Activated naive CD4-positive, alpha-beta T cell treated with anti-CD3 and anti-CD28 coated beads, Interleukin-2, amount 50 U/mL, for 24 hours (primary cell): ENCODE measurements around the gene POLR1B.

ENCODE experiments used
- H3K27ac Mint-ChIP-seq: one replicate; pipeline ENCODE4 v1.8.0; 2021; ENCODE audit warnings: mild to moderate bottlenecking, mixed read lengths
- H3K27me3 Mint-ChIP-seq: one replicate; pipeline ENCODE4 v1.8.0; 2021; ENCODE audit warnings: mixed read lengths
- H3K36me3 Mint-ChIP-seq: one replicate; pipeline ENCODE4 v1.8.0; 2021; ENCODE audit warnings: mixed read lengths
- H3K4me1 Mint-ChIP-seq: one replicate; pipeline ENCODE4 v1.8.0; 2021; ENCODE audit warnings: mixed read lengths
- H3K4me3 Mint-ChIP-seq: one replicate; pipeline ENCODE4 v1.8.0; 2021; ENCODE audit warnings: mild to moderate bottlenecking, mixed read lengths
- H3K9me3 Mint-ChIP-seq: one replicate; pipeline ENCODE4 v1.8.0; 2021; ENCODE audit warnings: mixed read lengths

The POLR1B gene

DNA sequence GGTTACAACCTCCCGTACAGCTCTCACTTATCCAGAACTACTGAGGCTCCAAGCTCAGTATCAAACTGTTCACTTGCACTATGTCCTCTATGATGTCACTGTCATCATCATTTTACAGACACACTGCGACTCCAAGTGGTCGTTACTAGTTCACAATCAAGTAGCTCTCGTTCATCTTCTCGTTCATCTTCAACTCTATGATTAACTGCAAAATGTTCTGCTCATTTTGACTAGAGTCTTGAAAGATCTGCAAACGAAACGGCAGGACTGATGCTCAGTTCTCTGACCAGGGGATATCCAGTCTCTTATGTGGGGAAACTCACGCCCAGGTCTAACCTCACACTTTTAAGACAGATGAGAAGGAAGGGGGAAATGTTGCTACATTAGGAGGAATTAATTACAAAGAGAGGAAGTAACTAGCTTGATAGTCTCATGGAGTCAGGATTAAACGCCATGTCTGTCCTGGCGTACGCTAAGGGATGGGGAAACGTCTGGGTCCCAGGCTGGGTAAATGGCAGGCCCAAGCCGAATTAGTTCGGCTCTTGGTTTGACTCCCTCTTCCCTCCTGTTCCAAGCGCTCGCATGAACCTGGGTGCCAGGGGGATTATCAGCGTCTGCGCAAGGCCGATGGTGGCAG lies 41.4 kb downstream of the POLR1B start:
- Mint-ChIP-seq H3K27me3 (no peaks in the 10 kb centered on the region), H3K9me3 (no peaks in the 10 kb centered on the region), H3K36me3 (peaks cover 10% of the 10 kb centered on the region), H3K4me3 (peak overlapping the region; percentile 96), H3K27ac (peak overlapping the region; percentile 96), H3K4me1 (peaks cover 35% of the 10 kb centered on the region)

DNA sequence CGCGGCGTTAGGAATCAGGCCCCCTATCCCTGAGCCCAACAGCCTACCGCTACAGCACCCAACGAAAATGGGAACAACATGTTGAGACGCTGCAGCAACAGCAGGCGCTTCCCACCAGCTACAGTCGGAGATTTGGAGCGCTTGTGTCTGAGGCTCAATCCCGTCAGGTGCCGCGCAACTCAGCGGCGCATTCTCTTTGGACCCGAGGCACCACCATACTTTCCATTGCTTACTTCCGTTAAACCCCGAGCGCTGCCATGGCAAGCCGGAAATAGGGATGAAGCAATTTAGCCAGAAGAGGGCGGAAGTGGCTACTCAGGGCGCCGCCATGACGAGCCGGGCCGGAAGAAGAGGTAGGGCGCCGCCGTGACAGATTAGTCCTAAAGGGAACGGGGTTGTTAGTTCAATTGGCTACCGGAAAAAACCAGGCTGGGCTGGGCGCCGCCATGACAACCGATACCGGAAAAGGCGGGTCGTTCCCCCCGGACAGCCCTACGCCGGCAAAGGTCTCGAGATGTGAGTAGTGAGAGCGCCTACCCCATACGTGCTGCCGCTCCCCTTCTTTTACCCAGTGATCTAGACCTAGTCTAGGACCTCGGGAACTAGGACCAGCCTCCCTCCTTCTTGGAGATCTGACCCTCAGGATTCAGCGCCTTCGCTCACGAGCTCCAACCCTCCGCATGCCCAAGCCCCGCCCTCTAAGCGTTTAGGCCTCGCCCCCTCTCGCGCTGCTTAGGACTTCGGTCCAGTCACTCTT lies 42.0 kb downstream of the POLR1B start, which contains the start of gene CHCHD5:
Gene CHCHD5, plus strand, starts transcription at position 476 of the 757 bp plus-strand sequence. Its CDS starts 39 bp downstream, at position 515.
- Mint-ChIP-seq H3K4me3 (peak within 1 kb of the TSS; percentile 96), H3K27ac (peak within 1 kb of the TSS; percentile 96), H3K36me3 (peaks cover 10% of the 10 kb centered on the region), H3K4me1 (peaks cover 35% of the 10 kb centered on the region), H3K9me3 (no peaks in the 10 kb centered on the region), H3K27me3 (no peaks in the 10 kb centered on the region)

DNA sequence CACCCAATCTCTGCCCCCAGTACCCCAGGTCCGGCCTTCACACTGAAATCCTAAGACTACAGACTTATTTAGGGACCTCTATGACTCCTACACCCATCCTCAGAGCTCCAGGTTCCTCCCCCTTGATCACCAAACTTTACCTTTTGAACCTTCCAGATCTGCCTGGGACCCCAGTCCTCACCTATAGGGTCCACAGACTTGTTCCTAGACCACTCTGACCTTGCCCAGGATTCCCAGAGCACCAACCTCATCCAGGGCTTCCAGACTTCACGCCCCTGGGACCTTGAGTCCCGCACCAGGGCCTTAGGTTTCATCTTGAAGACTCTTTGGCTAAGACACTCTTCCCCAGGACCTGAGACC lies 42.6 kb downstream of the POLR1B start:
- Mint-ChIP-seq H3K4me1 (peaks cover 35% of the 10 kb centered on the region), H3K9me3 (no peaks in the 10 kb centered on the region), H3K4me3 (peak overlapping the region; percentile 96), H3K36me3 (peaks cover 10% of the 10 kb centered on the region), H3K27me3 (no peaks in the 10 kb centered on the region), H3K27ac (peak overlapping the region; percentile 96)

DNA sequence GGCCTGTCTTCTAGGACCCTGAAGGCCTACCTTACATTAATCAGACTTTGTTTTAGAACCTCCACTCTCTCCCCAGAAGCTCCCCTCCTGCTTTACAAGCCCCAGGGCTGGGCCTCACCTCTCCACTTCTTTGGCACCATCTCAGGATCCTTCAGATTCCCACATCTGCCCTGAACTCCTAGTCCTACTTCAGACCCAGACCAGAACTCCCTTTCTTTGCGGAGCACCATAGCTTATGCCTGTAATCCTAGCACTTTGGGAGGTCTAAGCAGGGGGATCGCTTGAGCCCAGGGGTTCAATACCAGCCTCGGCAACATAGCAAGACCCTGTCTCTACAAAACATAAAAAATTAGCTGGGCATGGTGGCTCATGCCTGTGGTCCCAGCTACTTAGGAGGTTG lies 43.1 kb downstream of the POLR1B start:
- peaks cover 12% of the 10 kb centered on the region for H3K36me3 Mint-ChIP-seq
- no peaks in the 10 kb centered on the region for H3K9me3 Mint-ChIP-seq
- peak overlapping the region; percentile 96 for H3K4me3 Mint-ChIP-seq
- H3K4me1 Mint-ChIP-seq: peaks cover 35% of the 10 kb centered on the region
- H3K27me3 Mint-ChIP-seq: no peaks in the 10 kb centered on the region
- peak overlapping the region; percentile 96 for H3K27ac Mint-ChIP-seq

DNA sequence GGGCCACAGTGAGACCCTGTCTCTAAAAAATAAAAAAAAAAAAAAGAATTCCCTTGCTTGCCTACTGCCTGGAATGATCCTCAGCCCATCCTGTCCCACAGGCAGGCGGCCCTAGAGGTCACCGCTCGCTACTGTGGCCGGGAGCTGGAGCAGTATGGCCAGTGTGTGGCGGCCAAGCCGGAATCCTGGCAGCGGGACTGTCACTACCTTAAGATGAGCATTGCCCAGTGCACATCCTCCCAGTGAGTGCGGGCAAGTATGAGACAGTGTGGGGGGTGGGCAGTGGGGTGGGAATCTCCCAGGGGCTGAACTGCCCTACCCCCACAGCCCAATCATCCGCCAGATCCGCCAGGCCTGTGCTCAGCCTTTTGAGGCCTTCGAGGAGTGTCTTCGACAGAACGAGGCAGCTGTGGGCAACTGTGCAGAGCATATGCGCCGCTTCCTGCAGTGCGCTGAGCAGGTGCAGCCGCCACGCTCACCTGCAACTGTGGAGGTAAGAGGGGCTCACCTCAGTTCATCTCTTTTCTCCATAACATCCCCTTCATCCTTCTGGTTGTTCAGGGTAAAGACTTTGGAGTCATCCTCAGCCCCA lies 43.7 kb downstream of the POLR1B start:
- Mint-ChIP-seq H3K27me3 (no peaks in the 10 kb centered on the region), H3K4me3 (peak overlapping the region; percentile 96), H3K4me1 (peaks cover 35% of the 10 kb centered on the region), H3K9me3 (no peaks in the 10 kb centered on the region), H3K36me3 (peaks cover 12% of the 10 kb centered on the region), H3K27ac (no peak overlapping the region)

DNA sequence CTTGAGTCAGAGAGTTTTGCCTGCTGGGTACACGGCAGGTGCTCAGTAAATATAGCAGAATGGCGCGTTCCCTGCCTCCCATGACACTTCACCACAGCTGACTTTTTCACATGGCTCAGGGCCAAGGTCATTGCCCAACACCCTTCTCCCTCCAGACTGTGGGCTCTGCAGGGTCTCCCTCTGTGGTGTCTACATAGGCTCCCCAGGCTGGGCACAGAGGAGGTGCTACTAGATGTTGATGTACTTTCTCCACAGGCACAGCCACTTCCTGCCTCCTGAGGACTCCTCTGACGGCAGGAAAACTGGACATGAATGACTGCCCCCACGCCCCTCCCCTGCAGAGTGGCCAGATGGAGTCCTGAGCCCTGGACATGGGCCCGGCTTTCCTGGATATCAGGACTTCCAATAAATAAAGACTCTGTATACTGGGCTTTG lies 46.4 kb downstream of the POLR1B start:
- H3K27ac Mint-ChIP-seq: no peak overlapping the region
- H3K4me3 Mint-ChIP-seq: peak overlapping the region; percentile 5
- peaks cover 13% of the 10 kb centered on the region for H3K36me3 Mint-ChIP-seq
- H3K4me1 Mint-ChIP-seq: peaks cover 25% of the 10 kb centered on the region
- no peaks in the 10 kb centered on the region for H3K27me3 Mint-ChIP-seq
- no peaks in the 10 kb centered on the region for H3K9me3 Mint-ChIP-seq

DNA sequence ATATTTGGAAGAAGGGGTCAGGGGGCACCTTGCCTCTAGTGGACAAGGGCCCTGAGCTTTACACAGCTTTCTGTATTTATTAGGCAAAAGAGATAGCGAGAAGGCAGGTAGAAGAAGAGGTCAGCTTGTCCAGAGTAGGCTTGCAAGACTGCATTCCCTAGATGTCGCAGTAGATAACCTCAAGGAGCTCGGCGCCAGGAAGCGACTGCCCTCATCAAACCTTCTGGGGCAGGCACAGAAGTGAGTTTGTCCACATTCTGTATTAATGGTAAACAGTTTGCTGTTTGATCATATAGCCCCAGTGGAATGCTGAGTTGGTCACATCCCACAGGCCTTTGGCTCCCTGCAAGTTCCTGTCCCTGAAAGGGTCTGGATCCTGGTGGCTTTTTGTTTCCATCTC lies 49.1 kb downstream of the POLR1B start:
- H3K4me3 Mint-ChIP-seq: no peak overlapping the region
- no peaks in the 10 kb centered on the region for H3K27me3 Mint-ChIP-seq
- H3K9me3 Mint-ChIP-seq: no peaks in the 10 kb centered on the region
- peaks cover 14% of the 10 kb centered on the region for H3K36me3 Mint-ChIP-seq
- H3K27ac Mint-ChIP-seq: peak overlapping the region; percentile 85
- peaks cover 5% of the 10 kb centered on the region for H3K4me1 Mint-ChIP-seq

DNA sequence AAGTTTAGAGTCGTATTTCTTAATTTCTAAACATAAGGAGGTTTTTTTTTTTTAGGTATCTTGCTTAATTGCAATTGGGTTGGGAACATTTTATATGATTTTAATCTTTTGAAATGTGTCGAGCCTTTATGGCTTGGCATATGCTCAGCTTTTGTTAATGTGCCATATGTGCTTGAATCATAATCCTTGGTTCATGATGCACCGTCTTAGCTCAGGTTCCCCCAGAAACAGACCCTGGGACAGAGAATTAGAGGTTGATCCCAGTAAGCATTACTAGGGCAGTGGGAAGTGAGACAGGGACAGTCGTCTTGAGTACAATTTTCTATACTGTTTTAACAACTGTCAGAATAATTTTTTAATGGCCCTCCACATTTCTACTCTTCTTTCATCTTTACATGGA lies 51.5 kb downstream of the POLR1B start:
- Mint-ChIP-seq H3K27ac (no peak overlapping the region), H3K4me3 (no peak overlapping the region), H3K36me3 (peaks cover 7% of the 10 kb centered on the region)

DNA sequence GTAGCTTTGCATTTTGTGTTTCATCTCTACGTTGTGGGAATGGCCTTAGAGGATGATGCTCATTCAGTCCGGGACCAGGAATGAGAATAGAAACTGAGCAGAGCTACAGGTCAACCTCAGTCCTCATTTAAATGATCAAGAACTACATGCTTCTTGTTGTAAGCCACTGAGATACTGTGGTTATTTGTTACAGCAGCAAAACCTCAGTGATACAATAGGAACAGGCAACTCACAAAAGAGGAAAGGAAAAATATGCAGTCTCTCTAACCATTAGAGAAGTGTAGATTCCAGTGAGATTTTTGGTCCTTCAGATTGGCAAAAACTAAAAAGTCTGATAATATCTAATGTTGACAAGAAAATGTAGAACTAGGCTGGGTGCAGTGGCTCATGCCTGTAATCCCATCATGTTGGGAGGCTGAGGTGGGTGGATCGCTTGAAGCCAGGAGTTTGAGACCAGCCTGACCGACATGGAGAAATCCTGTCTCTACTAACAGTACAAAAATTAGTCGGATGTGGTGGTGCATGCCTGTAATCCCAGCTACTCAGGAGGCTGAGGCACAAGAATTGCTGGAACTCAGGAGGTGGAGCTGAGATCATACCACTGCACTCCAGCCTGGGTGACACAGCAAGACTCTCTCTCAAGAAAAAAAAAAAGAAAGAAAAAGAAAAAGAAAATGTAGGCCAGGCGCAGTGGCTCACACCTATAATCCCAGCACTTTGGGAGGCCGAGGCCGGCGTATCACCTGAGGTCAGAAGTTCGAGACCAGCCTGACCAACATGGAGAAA lies 55.5 kb downstream of the POLR1B start:
- Mint-ChIP-seq H3K4me3 (no peak overlapping the region), H3K9me3 (no peaks in the 10 kb centered on the region)

More for the DNA sequence above, 51.5 kb downstream of the POLR1B start:
- Mint-ChIP-seq H3K4me1 (no peaks in the 10 kb centered on the region), H3K27me3 (no peaks in the 10 kb centered on the region), H3K9me3 (no peaks in the 10 kb centered on the region)

DNA sequence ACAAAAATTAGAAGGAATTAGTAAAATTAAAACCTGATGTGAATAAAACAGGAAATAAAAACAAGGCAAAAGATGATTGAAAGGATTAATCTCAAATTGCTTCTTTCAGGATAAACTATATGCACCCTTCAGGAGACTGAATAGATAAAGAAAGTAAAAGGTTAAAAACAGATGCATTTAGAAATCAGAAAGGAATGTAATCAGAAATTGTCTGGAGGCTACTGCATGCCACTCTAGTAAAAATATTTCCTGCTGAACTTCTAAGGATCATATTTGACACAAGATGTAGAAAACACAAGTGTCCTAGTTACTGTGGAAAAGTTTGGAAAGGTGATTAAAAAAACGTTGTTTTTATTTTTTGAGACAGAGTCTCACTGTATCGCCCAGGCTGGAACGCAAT lies 58.4 kb downstream of the POLR1B start:
- H3K4me3 Mint-ChIP-seq: no peak overlapping the region
- H3K4me1 Mint-ChIP-seq: peaks cover 5% of the 10 kb centered on the region
- no peaks in the 10 kb centered on the region for H3K36me3 Mint-ChIP-seq
- H3K9me3 Mint-ChIP-seq: no peaks in the 10 kb centered on the region
- no peaks in the 10 kb centered on the region for H3K27me3 Mint-ChIP-seq
- H3K27ac Mint-ChIP-seq: no peak overlapping the region

More for the DNA sequence above, 55.5 kb downstream of the POLR1B start:
- Mint-ChIP-seq H3K27ac (no peak overlapping the region), H3K36me3 (peaks cover 4% of the 10 kb centered on the region), H3K27me3 (no peaks in the 10 kb centered on the region), H3K4me1 (peaks cover 5% of the 10 kb centered on the region)

DNA sequence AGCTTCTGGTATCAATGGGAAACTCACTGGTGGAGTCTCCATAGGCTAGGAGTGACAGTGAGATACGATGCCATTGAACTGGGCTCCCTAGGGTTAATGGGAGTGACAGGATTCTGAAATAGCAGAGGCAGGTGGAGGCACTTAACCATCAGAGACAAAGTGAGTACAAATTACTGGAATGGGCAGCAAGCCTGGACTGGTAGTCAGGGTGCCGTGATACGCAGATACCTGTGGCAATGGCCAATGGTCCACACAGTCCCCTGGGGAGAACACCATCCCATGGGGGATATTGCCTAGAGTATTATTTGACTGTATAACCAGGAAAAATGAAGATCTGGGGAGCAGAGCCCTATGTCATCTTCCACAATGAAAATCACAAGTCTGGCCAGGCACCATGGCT lies 59.5 kb downstream of the POLR1B start:
- Mint-ChIP-seq H3K36me3 (no peaks in the 10 kb centered on the region), H3K4me3 (no peak overlapping the region), H3K4me1 (peaks cover 5% of the 10 kb centered on the region), H3K27me3 (no peaks in the 10 kb centered on the region), H3K9me3 (no peaks in the 10 kb centered on the region), H3K27ac (no peak overlapping the region)

DNA sequence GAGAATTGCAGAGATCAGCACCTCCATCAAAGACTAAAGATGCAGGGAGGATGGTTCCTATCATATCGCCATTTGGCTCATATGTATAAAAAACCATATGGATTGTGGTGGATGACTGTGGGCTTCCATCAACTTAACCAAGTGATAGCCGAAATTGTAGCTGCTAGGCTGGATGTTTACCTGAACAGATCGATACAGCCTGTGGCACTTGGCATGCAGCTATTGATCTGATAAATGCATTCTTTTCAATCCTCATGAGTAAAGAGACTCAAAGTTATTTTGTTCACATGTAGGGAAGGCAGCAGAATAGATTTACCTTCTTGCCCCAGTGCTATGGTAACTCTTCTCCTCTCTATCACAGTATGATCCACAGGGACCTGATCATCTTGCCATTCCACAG lies 60.7 kb downstream of the POLR1B start:
- H3K4me1 Mint-ChIP-seq: peaks cover 5% of the 10 kb centered on the region
- no peaks in the 10 kb centered on the region for H3K27me3 Mint-ChIP-seq
- H3K4me3 Mint-ChIP-seq: no peak overlapping the region
- H3K36me3 Mint-ChIP-seq: no peaks in the 10 kb centered on the region
- H3K9me3 Mint-ChIP-seq: no peaks in the 10 kb centered on the region
- H3K27ac Mint-ChIP-seq: no peak overlapping the region

DNA sequence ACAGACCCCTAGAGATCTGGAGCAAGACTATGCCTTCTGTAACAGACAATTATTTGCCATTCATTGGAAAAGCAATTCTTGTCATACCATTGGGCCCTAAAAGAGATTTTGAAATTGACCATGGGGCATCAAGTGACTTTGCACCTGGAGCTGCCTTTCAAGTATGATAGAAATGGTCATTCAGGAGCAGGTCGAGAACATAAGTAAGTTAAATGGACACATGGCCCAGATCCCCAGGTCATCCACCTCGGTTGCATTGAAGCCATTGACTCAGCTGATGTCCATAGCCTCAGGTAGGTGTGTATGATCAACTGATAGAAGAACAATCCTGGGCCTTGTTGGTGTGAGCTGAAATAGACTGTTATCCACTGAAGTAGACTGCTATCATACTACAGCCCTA lies 61.5 kb downstream of the POLR1B start:
- Mint-ChIP-seq H3K27me3 (no peaks in the 10 kb centered on the region), H3K4me1 (peaks cover 5% of the 10 kb centered on the region), H3K27ac (no peak overlapping the region), H3K9me3 (no peaks in the 10 kb centered on the region), H3K4me3 (no peak overlapping the region), H3K36me3 (no peaks in the 10 kb centered on the region)

DNA sequence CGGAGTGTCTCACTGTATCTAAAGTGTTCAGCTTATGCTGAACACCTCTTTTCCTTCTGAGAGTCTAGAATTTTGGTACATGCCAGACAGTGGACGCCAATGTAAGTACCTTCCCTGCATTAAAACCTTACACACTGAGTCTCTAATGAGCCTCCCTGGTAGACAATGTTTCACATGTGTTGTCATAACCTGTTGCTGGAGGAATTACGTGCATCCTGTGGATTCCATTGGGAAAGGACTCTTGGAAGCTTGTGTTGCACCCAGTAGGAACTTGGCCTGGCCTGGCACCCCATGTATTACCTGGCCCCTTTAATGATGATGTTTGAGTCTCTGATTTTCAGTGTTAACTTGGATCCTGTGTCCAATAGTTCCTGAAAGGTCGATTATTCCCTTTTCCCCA lies 62.7 kb downstream of the POLR1B start:
- H3K36me3 Mint-ChIP-seq: no peaks in the 10 kb centered on the region
- no peak overlapping the region for H3K4me3 Mint-ChIP-seq

DNA sequence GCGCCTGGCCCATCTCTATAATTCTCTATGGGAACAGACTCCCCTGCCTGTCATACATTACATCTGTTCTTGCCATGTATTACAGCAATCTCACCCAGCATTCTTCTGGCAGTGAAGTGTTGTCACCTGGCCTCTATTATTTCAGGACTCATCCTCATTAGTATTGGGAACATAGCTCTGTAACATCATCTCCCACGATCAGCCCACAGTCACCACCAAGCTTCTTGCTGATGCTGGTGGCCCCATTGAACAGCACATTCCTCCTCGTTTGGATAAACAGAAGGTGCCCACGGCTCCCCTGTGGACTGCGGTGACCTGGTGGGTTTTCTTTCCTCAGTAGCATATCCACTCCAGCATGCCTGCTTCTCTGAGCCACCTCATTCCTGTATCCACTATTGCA lies 63.7 kb downstream of the POLR1B start:
- Mint-ChIP-seq H3K9me3 (no peaks in the 10 kb centered on the region), H3K36me3 (no peaks in the 10 kb centered on the region), H3K27me3 (no peaks in the 10 kb centered on the region), H3K27ac (no peak overlapping the region), H3K4me1 (no peaks in the 10 kb centered on the region), H3K4me3 (no peak overlapping the region)

More for the DNA sequence above, 62.7 kb downstream of the POLR1B start:
- H3K4me1 Mint-ChIP-seq: peaks cover 4% of the 10 kb centered on the region
- no peak overlapping the region for H3K27ac Mint-ChIP-seq
- no peaks in the 10 kb centered on the region for H3K27me3 Mint-ChIP-seq
- H3K9me3 Mint-ChIP-seq: no peaks in the 10 kb centered on the region
